ENCODE measurements around the gene ZAR1. TPM values are rescaled to one million over a fixed set of nuclear protein-coding genes. Genes with fewer than 3 reads are reported as not detected.

The ZAR1 gene
- total RNA-seq, 2 experiments from 2014 or later = not detected

DNA sequence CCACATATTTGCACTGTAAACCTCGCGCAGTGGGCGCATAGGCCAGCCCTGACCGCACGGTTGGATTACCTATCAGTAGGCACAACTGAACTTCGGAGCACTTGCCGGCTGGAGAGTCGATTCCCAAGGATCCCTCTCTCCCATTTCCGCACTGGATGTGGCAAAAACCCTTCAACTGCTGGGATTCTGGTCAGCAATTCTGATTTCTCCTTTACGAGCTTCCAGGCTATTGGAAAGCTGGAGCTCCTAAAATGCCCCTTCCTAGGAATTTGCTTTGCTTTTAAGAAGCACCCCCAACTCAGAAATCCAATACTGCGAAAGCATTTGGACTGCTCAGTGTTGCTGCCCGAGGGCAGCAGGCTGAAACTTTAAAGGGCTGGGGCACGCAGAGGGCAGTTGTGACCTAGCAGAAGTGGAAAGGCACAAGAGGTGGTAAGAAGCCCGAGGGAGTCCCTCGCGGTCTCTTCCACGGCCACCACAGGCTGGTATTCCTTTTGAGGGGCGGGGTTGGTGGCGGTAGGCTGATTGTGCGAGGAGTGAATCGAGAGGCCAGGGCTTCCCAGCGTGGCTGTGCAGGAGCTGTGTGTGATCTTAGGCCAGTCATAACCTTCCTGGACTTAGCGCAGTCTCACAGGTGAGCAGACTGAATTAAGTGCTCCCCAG is 1.6 kb downstream of the ZAR1 start:
- POLR2A ChIA-PET = no interaction called here

DNA sequence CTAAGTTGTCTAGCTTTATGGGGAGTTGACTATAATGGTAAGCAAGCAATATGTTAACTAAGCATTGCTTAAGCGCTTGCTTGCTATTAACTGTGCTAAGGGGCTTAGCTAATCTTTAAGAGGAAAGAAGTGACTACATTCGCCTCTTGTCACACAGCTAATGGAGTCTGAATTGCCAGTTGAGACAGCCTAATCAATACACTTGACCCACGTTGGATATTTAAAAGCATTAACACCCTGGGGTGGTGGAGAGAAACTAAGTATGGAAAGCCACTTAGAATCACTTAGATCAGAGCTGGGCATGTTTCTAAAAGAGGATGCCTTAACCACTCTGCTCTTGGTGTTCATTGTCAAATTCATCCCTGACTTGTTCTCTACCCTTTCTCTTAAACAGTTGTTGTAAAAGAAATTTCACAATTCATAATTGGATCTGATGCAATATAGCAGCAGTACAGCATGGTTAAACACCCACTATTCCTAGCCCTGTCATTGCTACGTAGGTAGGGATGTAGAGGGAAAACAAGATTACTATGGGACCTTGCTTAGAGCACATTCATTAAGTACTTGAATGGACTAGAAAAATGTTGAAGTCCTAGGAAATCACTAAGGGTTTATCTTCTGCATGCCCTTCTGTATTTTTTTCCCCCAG is 3.5 kb downstream of the ZAR1 start:
- ChIA-PET CTCF (interaction anchor here (1.2 kb wide), 1 partner anchor 9 kb away, joined by 5 read pairs; no protein-coding TSS in a partner anchor), POLR2A (no interaction called here)
- H3K27me3 Mint-ChIP-seq (ENCODE audit: low read depth) = peaks cover 25% of the 10 kb centered on the region
- H3K4me1 Mint-ChIP-seq (ENCODE audit: low read depth) = peaks cover 2% of the 10 kb centered on the region
- ATAC-seq (no peak), DNase-seq (no peak)
- H3K9me3 Mint-ChIP-seq (ENCODE audit: insufficient read depth) = no peaks in the 10 kb centered on the region
- peaks cover 3% of the 10 kb centered on the region for H3K36me3 Mint-ChIP-seq (ENCODE audit: low read depth)
- H3K27ac Mint-ChIP-seq = no peak overlapping the region
- no peak overlapping the region for H3K4me3 Mint-ChIP-seq

More for the DNA sequence above, 1.6 kb downstream of the ZAR1 start:
- H3K27me3 Mint-ChIP-seq (ENCODE audit: low read depth) = peaks cover 40% of the 10 kb centered on the region
- H3K36me3 Mint-ChIP-seq (ENCODE audit: low read depth) = no peaks in the 10 kb centered on the region
- H3K4me3 Mint-ChIP-seq = no peak overlapping the region
- no peak for ATAC-seq
- DNase-seq = no peak
- no peaks in the 10 kb centered on the region for H3K9me3 Mint-ChIP-seq (ENCODE audit: insufficient read depth)
- CTCF ChIA-PET = no interaction called here
- H3K4me1 Mint-ChIP-seq (ENCODE audit: low read depth) = peaks cover 2% of the 10 kb centered on the region
- no peak overlapping the region for H3K27ac Mint-ChIP-seq

DNA sequence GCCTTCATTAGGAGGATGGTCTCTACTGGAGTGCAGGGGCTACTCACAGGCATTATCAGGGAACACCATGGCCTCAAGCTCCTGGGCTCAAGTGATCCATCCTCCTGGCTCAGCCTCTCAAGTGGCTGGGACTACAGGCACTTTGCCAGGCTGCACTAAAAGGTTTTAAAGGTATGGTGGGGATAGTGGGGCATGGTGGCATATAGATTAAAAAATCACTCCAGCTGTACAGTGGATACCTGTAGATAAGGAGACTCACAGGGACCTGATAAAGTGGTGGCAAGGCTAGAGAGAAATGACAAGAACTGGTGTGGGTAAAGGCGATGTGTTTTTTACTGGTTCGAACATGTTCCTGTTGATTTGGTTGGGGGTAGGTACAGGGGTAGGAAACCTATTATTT is 5.9 kb downstream of the ZAR1 start:
- no peak for DNase-seq
- Mint-ChIP-seq H3K9me3 (ENCODE audit: insufficient read depth) (no peaks in the 10 kb centered on the region), H3K4me3 (no peak overlapping the region), H3K36me3 (ENCODE audit: low read depth) (peaks cover 16% of the 10 kb centered on the region), H3K27ac (no peak overlapping the region), H3K4me1 (ENCODE audit: low read depth) (peaks cover 3% of the 10 kb centered on the region), H3K27me3 (ENCODE audit: low read depth) (peaks cover 12% of the 10 kb centered on the region)
- ChIA-PET CTCF (no interaction called here), POLR2A (no interaction called here)
- ATAC-seq = no peak

DNA sequence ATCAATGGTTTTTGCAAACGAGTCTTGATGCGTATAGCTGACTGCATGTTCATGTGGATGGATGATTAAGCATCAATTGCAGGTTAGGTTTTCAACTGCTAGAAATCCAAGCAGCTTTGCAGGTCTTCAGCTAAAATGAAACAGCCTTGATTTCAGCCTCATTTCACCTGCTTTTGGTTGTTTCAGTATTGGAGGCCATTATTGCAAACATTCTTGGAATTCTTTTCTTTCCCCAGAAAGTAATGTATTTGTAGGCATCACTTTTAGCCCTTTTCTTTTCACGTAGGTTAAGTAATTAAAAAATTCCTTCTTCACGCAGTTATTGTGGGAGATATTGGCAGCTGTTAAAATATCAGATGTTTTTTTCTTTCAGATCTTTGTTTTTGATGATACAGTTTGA is 8.8 kb downstream of the ZAR1 start:
- no peaks in the 10 kb centered on the region for H3K9me3 Mint-ChIP-seq (ENCODE audit: insufficient read depth)
- DNase-seq (no peak), ATAC-seq (no peak)
- peaks cover 3% of the 10 kb centered on the region for H3K4me1 Mint-ChIP-seq (ENCODE audit: low read depth)
- ChIA-PET CTCF (no interaction called here), POLR2A (no interaction called here)
- peaks cover 21% of the 10 kb centered on the region for H3K36me3 Mint-ChIP-seq (ENCODE audit: low read depth)
- no peak overlapping the region for H3K27ac Mint-ChIP-seq
- H3K27me3 Mint-ChIP-seq (ENCODE audit: low read depth) = no peaks in the 10 kb centered on the region
- no peak overlapping the region for H3K4me3 Mint-ChIP-seq

DNA sequence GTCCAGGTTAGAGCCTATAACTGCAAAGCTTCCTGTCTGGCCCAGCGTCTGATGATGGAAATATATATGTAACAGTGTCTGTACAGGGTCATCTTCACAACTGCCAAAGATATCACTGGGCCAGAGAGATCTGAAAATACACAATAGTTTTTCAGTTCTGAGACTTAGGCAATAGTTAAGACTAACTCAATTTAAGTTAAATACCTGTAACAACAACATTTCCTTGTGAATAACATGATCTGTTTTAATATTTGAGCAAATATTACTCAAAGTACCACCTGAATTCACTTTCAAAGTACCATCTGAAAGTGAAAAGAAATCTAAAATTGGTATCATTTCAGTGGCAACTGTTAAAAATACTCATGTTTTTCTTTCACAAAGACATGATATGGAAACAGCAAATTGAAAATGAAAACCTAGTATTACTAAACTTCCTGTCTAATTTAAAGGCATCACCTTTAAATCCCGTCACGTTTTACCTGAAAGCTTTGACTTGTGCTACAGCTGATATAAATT is 9.6 kb downstream of the ZAR1 start:
- ATAC-seq (no peak), DNase-seq (no peak)
- peaks cover 21% of the 10 kb centered on the region for H3K36me3 Mint-ChIP-seq (ENCODE audit: low read depth)
- no peaks in the 10 kb centered on the region for H3K27me3 Mint-ChIP-seq (ENCODE audit: low read depth)
- no peak overlapping the region for H3K27ac Mint-ChIP-seq
- POLR2A ChIA-PET = no interaction called here
- CTCF ChIA-PET = no interaction called here
- H3K9me3 Mint-ChIP-seq (ENCODE audit: insufficient read depth) = no peaks in the 10 kb centered on the region
- peaks cover 6% of the 10 kb centered on the region for H3K4me1 Mint-ChIP-seq (ENCODE audit: low read depth)
- no peak overlapping the region for H3K4me3 Mint-ChIP-seq

DNA sequence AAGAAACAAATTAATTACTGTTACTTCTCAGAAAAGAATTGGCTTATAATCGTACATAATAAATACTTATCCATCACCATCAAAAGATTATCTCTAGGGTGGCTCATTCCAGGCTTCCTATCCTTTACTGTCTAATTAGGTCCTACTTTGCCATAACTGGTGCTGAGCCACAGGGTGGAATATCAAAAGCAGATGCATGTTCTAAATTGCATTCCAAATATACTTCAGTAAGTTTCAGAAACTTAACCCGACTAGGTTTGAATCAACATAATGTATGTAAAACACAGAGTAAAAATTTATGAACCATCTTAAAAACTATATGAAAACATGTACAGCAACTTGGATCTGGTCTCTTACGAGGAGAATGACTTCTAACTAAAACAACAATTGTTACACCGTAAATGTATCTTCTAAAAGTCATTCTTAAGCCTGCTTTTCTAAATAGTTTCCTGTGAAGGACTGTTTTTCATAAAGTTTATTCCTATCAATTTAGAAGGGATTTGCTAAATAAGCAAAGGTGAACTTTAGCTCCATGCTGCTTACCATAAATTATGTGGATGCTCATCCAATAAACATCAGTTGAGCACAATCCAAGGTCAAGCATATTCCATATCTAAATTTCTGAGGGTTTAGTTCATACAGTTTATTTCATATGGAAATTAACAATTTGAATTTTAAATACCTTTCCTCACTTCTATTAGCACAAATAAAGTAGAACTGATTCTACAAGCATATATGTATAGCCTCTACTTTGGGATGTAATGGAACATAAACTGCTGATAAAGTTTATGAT is 13.4 kb downstream of the ZAR1 start:
- Mint-ChIP-seq H3K9me3 (ENCODE audit: insufficient read depth) (no peaks in the 10 kb centered on the region), H3K36me3 (ENCODE audit: low read depth) (peaks cover 36% of the 10 kb centered on the region), H3K4me3 (no peak overlapping the region), H3K4me1 (ENCODE audit: low read depth) (peaks cover 6% of the 10 kb centered on the region), H3K27ac (no peak overlapping the region), H3K27me3 (ENCODE audit: low read depth) (no peaks in the 10 kb centered on the region)
- POLR2A ChIA-PET = interaction anchor here (0.6 kb wide), 1 partner anchor 379 kb away, joined by 3 read pairs; no protein-coding TSS in a partner anchor
- ATAC-seq (no peak), DNase-seq (no peak)
- CTCF ChIA-PET = no interaction called here

DNA sequence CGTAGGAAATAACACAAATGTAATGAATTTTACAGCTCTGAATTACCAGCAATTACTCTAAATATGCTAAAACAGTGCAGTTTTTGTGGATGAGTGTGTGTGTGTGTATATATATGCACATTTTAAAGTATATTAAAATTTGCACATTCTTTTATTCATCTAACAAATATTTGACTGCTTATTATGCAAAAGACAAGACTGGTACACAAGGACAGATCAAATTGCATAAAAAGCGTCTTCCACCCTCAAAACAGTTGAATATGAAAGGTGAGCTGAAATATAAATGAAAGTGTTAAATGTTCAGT is 13.9 kb downstream of the ZAR1 start:
- Mint-ChIP-seq H3K36me3 (ENCODE audit: low read depth) (peaks cover 37% of the 10 kb centered on the region), H3K4me1 (ENCODE audit: low read depth) (peaks cover 6% of the 10 kb centered on the region), H3K9me3 (ENCODE audit: insufficient read depth) (no peaks in the 10 kb centered on the region), H3K27ac (no peak overlapping the region), H3K4me3 (no peak overlapping the region), H3K27me3 (ENCODE audit: low read depth) (no peaks in the 10 kb centered on the region)
- POLR2A ChIA-PET = interaction anchor here (0.6 kb wide), 1 partner anchor 380 kb away, joined by 3 read pairs; no protein-coding TSS in a partner anchor
- CTCF ChIA-PET = no interaction called here
- ATAC-seq (no peak), DNase-seq (no peak)

DNA sequence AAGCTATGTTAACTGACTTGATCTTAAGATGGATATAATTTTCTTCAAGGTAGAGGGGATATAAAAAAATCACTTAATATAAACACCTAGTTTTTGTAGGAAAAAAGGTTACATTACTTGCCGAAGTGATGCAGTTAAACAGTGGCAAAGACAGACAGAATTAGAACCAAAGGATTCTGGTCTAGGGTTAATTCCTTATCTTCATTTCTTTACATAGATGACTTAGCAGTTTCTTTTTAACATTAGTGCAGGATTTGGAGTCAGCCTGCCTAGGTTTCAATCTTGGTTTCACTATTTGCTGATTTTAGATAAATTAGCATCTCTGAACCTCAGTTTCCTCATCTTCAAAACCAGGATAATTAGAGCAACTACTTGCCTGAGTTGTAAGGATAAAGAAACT is 14.3 kb downstream of the ZAR1 start:
- no peak for ATAC-seq
- no peak overlapping the region for H3K4me3 Mint-ChIP-seq
- no peak for DNase-seq
- H3K36me3 Mint-ChIP-seq (ENCODE audit: low read depth) = peaks cover 36% of the 10 kb centered on the region
- CTCF ChIA-PET = no interaction called here
- no peaks in the 10 kb centered on the region for H3K9me3 Mint-ChIP-seq (ENCODE audit: insufficient read depth)
- H3K4me1 Mint-ChIP-seq (ENCODE audit: low read depth) = peaks cover 5% of the 10 kb centered on the region
- POLR2A ChIA-PET = no interaction called here
- H3K27ac Mint-ChIP-seq = no peak overlapping the region
- H3K27me3 Mint-ChIP-seq (ENCODE audit: low read depth) = no peaks in the 10 kb centered on the region

DNA sequence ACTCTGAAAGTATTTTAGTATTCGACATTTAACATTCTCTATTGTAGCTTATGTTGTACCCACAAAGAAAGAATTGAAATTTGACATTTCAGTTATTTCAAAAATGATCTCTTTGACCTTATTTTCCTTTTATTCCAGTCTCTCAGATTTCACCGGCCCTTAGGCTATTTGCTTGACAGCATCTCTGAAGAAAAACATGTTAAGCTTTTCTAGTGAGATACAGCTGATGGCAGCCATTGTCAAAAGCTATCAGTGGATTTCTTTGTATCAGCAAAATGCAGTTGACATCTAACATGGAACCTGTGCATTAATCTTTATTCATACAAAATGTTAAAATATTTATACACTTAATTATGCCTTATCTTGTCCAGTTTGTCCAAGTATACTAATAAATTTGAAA is 16.7 kb downstream of the ZAR1 start:
- ChIA-PET POLR2A (no interaction called here), CTCF (no interaction called here)
- no peak overlapping the region for H3K27ac Mint-ChIP-seq
- no peak for ATAC-seq
- no peak for DNase-seq
- H3K4me3 Mint-ChIP-seq = no peak overlapping the region
- peaks cover 36% of the 10 kb centered on the region for H3K36me3 Mint-ChIP-seq (ENCODE audit: low read depth)
- no peaks in the 10 kb centered on the region for H3K27me3 Mint-ChIP-seq (ENCODE audit: low read depth)
- no peaks in the 10 kb centered on the region for H3K9me3 Mint-ChIP-seq (ENCODE audit: insufficient read depth)
- H3K4me1 Mint-ChIP-seq (ENCODE audit: low read depth) = peaks cover 3% of the 10 kb centered on the region

DNA sequence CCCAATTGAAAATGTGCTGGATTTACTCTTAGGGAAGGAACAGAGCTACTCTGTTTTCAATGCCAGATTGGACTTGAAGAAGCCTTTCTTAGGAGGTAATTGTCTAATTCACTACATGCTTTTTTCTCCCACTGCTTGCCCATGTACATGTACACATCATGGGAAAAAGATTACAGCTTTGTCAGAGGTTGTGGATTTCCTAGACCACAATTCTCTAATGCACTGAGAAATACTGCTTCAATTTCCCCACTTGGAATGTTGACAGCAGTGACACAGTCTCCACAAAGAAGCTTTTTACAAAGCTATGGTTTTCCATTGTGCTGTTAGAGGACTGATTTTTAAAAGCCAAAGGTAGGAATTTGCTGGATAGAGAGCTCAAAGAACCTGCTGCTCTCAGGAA is 19.5 kb downstream of the ZAR1 start:
- DNase-seq (no peak), ATAC-seq (no peak)
- Mint-ChIP-seq H3K9me3 (ENCODE audit: insufficient read depth) (no peaks in the 10 kb centered on the region), H3K4me1 (ENCODE audit: low read depth) (peaks cover under 1% of the 10 kb centered on the region), H3K4me3 (no peak overlapping the region), H3K27ac (no peak overlapping the region), H3K36me3 (ENCODE audit: low read depth) (peaks cover 53% of the 10 kb centered on the region), H3K27me3 (ENCODE audit: low read depth) (no peaks in the 10 kb centered on the region)
- POLR2A ChIA-PET = no interaction called here
- CTCF ChIA-PET = interaction anchor here (0.6 to 1.5 kb wide), 5 partner anchors 8 to 184 kb away, joined by 3 to 4 read pairs (median 3); no protein-coding TSS in a partner anchor

DNA sequence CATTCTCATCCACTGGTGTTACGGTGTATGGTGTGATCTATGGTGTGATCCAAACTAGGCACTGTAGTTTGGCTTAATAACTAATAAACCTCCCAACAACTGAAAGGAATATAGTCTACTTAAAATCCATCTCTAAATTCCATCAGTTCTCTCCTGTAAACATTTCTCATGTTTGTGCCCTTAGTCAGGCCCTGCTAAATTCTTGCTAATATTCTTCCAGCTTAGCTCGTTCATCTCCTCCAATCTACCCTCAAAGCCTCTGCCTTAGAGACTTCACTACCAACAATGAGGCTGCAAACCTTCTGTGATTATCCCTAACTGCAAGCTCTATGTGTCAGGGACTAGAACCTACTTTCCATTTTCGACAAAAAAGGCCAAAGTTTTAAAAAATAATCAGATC is 28.1 kb downstream of the ZAR1 start:
- POLR2A ChIA-PET = no interaction called here
- Mint-ChIP-seq H3K4me3 (no peak overlapping the region), H3K27ac (no peak overlapping the region), H3K36me3 (ENCODE audit: low read depth) (peaks cover 50% of the 10 kb centered on the region), H3K27me3 (ENCODE audit: low read depth) (no peaks in the 10 kb centered on the region), H3K4me1 (ENCODE audit: low read depth) (no peaks in the 10 kb centered on the region), H3K9me3 (ENCODE audit: insufficient read depth) (no peaks in the 10 kb centered on the region)
- no peak for ATAC-seq
- CTCF ChIA-PET = no interaction called here
- DNase-seq = no peak

DNA sequence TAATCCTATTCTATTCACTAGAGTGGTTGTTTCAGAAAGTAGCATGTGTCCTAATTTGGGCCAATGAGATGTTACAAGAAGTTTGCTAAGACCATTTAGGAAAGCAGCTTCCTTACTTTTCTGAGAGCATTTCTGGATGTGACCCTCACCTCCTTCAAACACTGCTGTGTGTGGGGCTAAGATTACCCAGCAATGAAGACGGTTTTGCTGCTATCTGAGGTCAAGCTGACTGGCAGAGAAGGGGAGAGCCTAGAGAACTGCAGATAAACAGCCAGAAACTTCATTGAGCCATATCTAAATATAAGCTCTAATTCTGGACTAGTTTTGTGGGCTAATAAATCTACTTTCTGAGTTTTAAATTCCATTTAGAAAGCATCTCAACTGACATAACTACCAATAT is 36.4 kb downstream of the ZAR1 start:
- Mint-ChIP-seq H3K27ac (no peak overlapping the region), H3K4me1 (ENCODE audit: low read depth) (peaks cover 4% of the 10 kb centered on the region)

More for the DNA sequence above, 36.4 kb downstream of the ZAR1 start:
- Mint-ChIP-seq H3K27me3 (ENCODE audit: low read depth) (no peaks in the 10 kb centered on the region), H3K9me3 (ENCODE audit: insufficient read depth) (no peaks in the 10 kb centered on the region), H3K4me3 (no peak overlapping the region), H3K36me3 (ENCODE audit: low read depth) (peaks cover 55% of the 10 kb centered on the region)
- POLR2A ChIA-PET = no interaction called here
- ATAC-seq (no peak), DNase-seq (no peak)
- CTCF ChIA-PET = interaction anchor here (1.1 to 1.8 kb wide), 2 partner anchors 19 to 39 kb away, joined by 4 to 5 read pairs; no protein-coding TSS in a partner anchor

All from activated CD8-positive, alpha-beta T cell treated with anti-CD3 and anti-CD28 coated beads, Interleukin-2, amount 10 ng/mL, durations not matched to agents 7 days and 5 days (primary cell).